ENCODE measurements around the gene ARHGAP26.

DNA sequence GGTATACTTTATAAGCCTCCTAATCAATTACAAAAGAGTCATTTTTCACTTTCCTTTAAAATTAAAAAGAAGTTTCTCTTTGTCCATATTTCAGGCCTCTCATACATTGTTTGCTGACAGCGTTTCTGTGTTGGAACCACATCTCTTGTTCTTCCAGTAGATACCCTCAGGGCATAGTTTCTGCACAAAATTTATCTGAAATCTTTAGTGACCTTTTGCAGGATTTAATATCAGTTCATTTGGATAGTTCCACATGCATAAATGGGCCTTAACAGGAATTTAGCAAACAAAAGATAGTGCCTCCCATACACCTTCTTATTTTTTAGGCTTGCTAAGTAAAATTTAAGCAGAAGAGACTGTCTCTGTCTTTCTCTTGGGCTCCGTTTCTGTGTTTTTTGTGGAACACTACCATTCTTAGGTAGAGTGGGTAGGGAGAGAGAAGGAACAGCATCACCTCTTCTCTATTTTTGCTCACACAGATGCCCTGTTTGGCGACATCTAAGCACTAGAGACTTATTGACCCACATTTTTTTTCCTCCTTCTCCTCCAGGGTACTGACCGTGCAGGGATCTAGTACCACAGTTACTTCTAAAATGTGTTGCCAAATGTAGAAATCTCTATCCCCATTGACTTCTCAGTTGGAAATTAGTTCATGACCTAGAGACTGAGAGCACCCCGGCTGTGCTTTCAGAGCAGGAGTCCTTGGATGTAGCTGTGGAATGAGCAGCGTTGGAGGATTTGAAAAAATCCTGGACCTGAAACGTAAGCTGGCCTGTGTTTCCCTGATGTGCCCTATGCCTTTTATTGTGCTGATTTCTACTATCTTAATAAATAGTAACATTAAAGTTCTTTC is 22.1 kb downstream of the ARHGAP26 start:
- TF ChIP-seq TCF7L2 (IDR thresholded peaks at IDR 0.05; ENCODE audit: low read depth, low read length) (no peak), POLR2AphosphoS5 (IDR thresholded peaks at IDR 0.05; ENCODE audit: low read depth, low read length) (no peak), SIN3A (IDR thresholded peaks at IDR 0.05; ENCODE audit: borderline replicate concordance, insufficient read depth, low read depth, low read length) (no peak)
- TF ChIP-seq, protein P1, sequence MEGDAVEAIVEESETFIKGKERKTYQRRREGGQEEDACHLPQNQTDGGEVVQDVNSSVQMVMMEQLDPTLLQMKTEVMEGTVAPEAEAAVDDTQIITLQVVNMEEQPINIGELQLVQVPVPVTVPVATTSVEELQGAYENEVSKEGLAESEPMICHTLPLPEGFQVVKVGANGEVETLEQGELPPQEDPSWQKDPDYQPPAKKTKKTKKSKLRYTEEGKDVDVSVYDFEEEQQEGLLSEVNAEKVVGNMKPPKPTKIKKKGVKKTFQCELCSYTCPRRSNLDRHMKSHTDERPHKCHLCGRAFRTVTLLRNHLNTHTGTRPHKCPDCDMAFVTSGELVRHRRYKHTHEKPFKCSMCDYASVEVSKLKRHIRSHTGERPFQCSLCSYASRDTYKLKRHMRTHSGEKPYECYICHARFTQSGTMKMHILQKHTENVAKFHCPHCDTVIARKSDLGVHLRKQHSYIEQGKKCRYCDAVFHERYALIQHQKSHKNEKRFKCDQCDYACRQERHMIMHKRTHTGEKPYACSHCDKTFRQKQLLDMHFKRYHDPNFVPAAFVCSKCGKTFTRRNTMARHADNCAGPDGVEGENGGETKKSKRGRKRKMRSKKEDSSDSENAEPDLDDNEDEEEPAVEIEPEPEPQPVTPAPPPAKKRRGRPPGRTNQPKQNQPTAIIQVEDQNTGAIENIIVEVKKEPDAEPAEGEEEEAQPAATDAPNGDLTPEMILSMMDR (IDR thresholded peaks at IDR 0.05): no peak
- TF ChIP-seq, protein P2, sequence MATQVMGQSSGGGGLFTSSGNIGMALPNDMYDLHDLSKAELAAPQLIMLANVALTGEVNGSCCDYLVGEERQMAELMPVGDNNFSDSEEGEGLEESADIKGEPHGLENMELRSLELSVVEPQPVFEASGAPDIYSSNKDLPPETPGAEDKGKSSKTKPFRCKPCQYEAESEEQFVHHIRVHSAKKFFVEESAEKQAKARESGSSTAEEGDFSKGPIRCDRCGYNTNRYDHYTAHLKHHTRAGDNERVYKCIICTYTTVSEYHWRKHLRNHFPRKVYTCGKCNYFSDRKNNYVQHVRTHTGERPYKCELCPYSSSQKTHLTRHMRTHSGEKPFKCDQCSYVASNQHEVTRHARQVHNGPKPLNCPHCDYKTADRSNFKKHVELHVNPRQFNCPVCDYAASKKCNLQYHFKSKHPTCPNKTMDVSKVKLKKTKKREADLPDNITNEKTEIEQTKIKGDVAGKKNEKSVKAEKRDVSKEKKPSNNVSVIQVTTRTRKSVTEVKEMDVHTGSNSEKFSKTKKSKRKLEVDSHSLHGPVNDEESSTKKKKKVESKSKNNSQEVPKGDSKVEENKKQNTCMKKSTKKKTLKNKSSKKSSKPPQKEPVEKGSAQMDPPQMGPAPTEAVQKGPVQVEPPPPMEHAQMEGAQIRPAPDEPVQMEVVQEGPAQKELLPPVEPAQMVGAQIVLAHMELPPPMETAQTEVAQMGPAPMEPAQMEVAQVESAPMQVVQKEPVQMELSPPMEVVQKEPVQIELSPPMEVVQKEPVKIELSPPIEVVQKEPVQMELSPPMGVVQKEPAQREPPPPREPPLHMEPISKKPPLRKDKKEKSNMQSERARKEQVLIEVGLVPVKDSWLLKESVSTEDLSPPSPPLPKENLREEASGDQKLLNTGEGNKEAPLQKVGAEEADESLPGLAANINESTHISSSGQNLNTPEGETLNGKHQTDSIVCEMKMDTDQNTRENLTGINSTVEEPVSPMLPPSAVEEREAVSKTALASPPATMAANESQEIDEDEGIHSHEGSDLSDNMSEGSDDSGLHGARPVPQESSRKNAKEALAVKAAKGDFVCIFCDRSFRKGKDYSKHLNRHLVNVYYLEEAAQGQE (IDR thresholded peaks at IDR 0.05; ENCODE audit: insufficient read depth in 1 of 2, low read depth in 2 of 2, low read length in 1 of 2): no peak
